Prostate gland (tissue), 2 donors: ENCODE results near the gene ADAP2.

Source experiments
- POLR2AphosphoS5 ChIP-seq: sonication (generic); formaldehyde crosslinking; IDR thresholded peaks from one replicate; pipeline ENCODE4 v1.6.1; 2017; ENCODE audit warnings: antibody characterized with exemption
- TF ChIP-seq, protein P1 (sequence below), 4 experiments: fragments of 200-600 bp in 2 of 4; fragments of 450-650 bp in 2 of 4; sonication (generic) in 2 of 4; IDR thresholded peaks; 1 replicate in 3 of 4; 2 replicates in 1 of 4; pipeline ENCODE4 v1.5.1; 2016 to 2019; ENCODE audit warnings: antibody characterized with exemption in 4 of 4, mild to moderate bottlenecking in 2 of 4, moderate library complexity in 2 of 4

DNA sequence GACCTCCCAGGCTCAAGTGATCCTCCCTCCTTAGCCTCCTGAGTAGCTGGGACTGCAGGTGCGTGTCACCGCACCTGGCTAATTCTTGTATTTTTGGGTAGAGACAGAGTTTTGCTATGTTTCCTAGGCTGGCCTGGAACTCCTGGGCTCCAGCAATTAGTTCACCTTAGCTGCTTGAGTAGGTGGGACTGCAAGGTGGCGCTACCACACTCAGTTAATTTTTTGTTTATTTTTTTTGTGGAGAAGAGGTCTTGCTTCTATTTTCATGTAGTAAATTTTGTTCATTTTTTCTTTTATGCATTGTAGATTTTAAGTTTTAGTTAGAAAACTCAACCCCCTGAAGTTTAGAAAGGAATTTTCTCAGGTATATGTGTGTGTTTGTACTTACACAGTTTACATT is 70.8 kb downstream of the ADAP2 start:
- TF ChIP-seq, protein P1, sequence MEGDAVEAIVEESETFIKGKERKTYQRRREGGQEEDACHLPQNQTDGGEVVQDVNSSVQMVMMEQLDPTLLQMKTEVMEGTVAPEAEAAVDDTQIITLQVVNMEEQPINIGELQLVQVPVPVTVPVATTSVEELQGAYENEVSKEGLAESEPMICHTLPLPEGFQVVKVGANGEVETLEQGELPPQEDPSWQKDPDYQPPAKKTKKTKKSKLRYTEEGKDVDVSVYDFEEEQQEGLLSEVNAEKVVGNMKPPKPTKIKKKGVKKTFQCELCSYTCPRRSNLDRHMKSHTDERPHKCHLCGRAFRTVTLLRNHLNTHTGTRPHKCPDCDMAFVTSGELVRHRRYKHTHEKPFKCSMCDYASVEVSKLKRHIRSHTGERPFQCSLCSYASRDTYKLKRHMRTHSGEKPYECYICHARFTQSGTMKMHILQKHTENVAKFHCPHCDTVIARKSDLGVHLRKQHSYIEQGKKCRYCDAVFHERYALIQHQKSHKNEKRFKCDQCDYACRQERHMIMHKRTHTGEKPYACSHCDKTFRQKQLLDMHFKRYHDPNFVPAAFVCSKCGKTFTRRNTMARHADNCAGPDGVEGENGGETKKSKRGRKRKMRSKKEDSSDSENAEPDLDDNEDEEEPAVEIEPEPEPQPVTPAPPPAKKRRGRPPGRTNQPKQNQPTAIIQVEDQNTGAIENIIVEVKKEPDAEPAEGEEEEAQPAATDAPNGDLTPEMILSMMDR (IDR thresholded peaks at IDR 0.05): no peak
- no peak for TF ChIP-seq POLR2AphosphoS5
